Uterus (tissue), 4 donors: ENCODE measurements around the gene UBE2Q2. TPM values are rescaled to one million over a fixed set of nuclear protein-coding genes. Genes with fewer than 3 reads are reported as not detected.

Experiments
- DNase-seq, 2 donors: peaks; one replicate each; pipeline ENCODE4 v3.0.0-alpha.2; 2019 to 2020
- H3K27ac ChIP-seq, 2 donors: fragments of 200-600 bp; sonication (generic); 1 replicate in 1 of 2; 2 replicates in 1 of 2; pipeline ENCODE4 v1.5.1; 2016 to 2018
- H3K27me3 ChIP-seq, 2 donors: fragments of 200-600 bp; sonication (generic); one replicate each; pipeline ENCODE4 v1.5.1; 2018 to 2019; ENCODE audit warnings: control low read depth in 1 of 2
- H3K36me3 ChIP-seq, 2 donors: fragments of 200-600 bp; sonication (generic); one replicate each; pipeline ENCODE4 v1.5.1; 2019; ENCODE audit warnings: control low read depth in 1 of 2
- H3K4me1 ChIP-seq, 2 donors: fragments of 200-600 bp; sonication (generic); one replicate each; pipeline ENCODE4 v1.5.1; 2018 to 2019; ENCODE audit warnings: control low read depth in 1 of 2
- H3K4me3 ChIP-seq, 2 donors: fragments of 200-600 bp; sonication (generic); 1 replicate in 1 of 2; 2 replicates in 1 of 2; pipeline ENCODE4 v1.5.1; 2018 to 2019; ENCODE audit warnings: mild to moderate bottlenecking in 1 of 2
- H3K9me3 ChIP-seq, 2 donors: fragments of 200-600 bp; sonication (generic); one replicate each; pipeline ENCODE4 v1.5.1; 2019; ENCODE audit warnings: control low read depth in 1 of 2
- CTCF ChIP-seq, 4 experiments: fragments of 200-600 bp in 2 of 4; fragments of 450-650 bp in 2 of 4; sonication (generic) in 2 of 4; IDR thresholded peaks; one replicate each; pipeline ENCODE4 v1.5.1; 2016 to 2019; ENCODE audit warnings: antibody characterized with exemption in 4 of 4, mild to moderate bottlenecking in 2 of 4, moderate library complexity in 1 of 4
- POLR2A ChIP-seq, 2 donors: fragments of 450-650 bp; IDR thresholded peaks; one replicate each; pipeline ENCODE4 v1.6.1; 2016; ENCODE audit warnings: antibody characterized with exemption in 2 of 2, mild to moderate bottlenecking in 1 of 2, moderate library complexity in 1 of 2
- intact Hi-C: fragments of 100-400 bp; cut with DNase I; formaldehyde crosslinking; loops from one replicate; pipeline ENCODE4 v1.15.1; 2023; ENCODE audit warnings: low total_unique reads
- total RNA-seq, 4 donors: library from RNA; depleted of rRNA in 3 of 4; stranded (reverse); fragments of >200 nt in 3 of 4; gene quantifications; one replicate each; pipeline versions ENCODE4 v1.1.0 to v1.2.4, GENCODE V29; 2014 to 2023
- donor health status: DM: yes; HTN: yes; CAD: no.

UBE2Q2 gene
- total RNA-seq, 4 donors from 2014 or later, result 36.6 to 71.7 (median 57.9) TPM

GRCh38 chr15:75815811-75816719 is 27.2 kb upstream of the UBE2Q2 start:
- Histone ChIP-seq H3K4me1 (no peaks in the 10 kb centered on the region), H3K27ac (no peak overlapping the region), H3K36me3 (no peaks in the 10 kb centered on the region), H3K4me3 (no peak overlapping the region), H3K9me3 (no peaks in the 10 kb centered on the region), H3K27me3 (no peaks in the 10 kb centered on the region)
- intact Hi-C loops, result no loop called here
- TF ChIP-seq POLR2A (IDR thresholded peaks at IDR 0.05) (no peak), CTCF (IDR thresholded peaks at IDR 0.05) (no peak)
- no peak for DNase-seq

GRCh38 chr15:75817138-75817935 is 25.9 kb upstream of the UBE2Q2 start:
- intact Hi-C loops, result no loop called here
- H3K4me3 ChIP-seq, result no peak overlapping the region
- no peaks in the 10 kb centered on the region for H3K4me1 ChIP-seq
- no peak for DNase-seq
- TF ChIP-seq POLR2A (IDR thresholded peaks at IDR 0.05), result no peak
- no peak for TF ChIP-seq CTCF (IDR thresholded peaks at IDR 0.05)
- H3K36me3 ChIP-seq, result no peaks in the 10 kb centered on the region
- H3K9me3 ChIP-seq, result no peaks in the 10 kb centered on the region
- H3K27ac ChIP-seq, result no peak overlapping the region
- H3K27me3 ChIP-seq, result no peaks in the 10 kb centered on the region

GRCh38 chr15:75820206-75820605 is 23.0 kb upstream of the UBE2Q2 start:
- Histone ChIP-seq H3K4me1 (no peaks in the 10 kb centered on the region), H3K9me3 (no peaks in the 10 kb centered on the region), H3K27me3 (no peaks in the 10 kb centered on the region), H3K4me3 (no peak overlapping the region), H3K27ac (no peak overlapping the region), H3K36me3 (no peaks in the 10 kb centered on the region)
- intact Hi-C loops, result no loop called here
- no peak for DNase-seq
- no peak for TF ChIP-seq POLR2A (IDR thresholded peaks at IDR 0.05)
- TF ChIP-seq CTCF (IDR thresholded peaks at IDR 0.05), result no peak

GRCh38 chr15:75821786-75822345 is 21.4 kb upstream of the UBE2Q2 start:
- H3K4me3 ChIP-seq, result no peak overlapping the region
- intact Hi-C loops, result no loop called here

More at GRCh38 chr15:75821786-75822345, 21.4 kb upstream of the UBE2Q2 start:
- no peak overlapping the region for H3K27ac ChIP-seq
- no peaks in the 10 kb centered on the region for H3K36me3 ChIP-seq
- no peaks in the 10 kb centered on the region for H3K4me1 ChIP-seq
- H3K27me3 ChIP-seq, result no peaks in the 10 kb centered on the region
- no peak for DNase-seq
- H3K9me3 ChIP-seq, result no peaks in the 10 kb centered on the region
- no peak for TF ChIP-seq POLR2A (IDR thresholded peaks at IDR 0.05)
- no peak for TF ChIP-seq CTCF (IDR thresholded peaks at IDR 0.05)
